GM21528 (cell line): Measurements from ENCODE around the gene DLD.
"Not testable (repeated sequence)": the region's sequence is repeated elsewhere in the genome, so short reads cannot be mapped to it uniquely, and the experiment has no call there.

Source experiments
- ATAC-seq: cut with Tn5 transposase; IDR thresholded peaks from one replicate; pipeline ENCODE4 v1.9.1; 2021; ENCODE audit warnings: mild to moderate bottlenecking, moderate library complexity; ENCODE audit not compliant: unreplicated experiment, low FRiP score

The DLD gene

DNA sequence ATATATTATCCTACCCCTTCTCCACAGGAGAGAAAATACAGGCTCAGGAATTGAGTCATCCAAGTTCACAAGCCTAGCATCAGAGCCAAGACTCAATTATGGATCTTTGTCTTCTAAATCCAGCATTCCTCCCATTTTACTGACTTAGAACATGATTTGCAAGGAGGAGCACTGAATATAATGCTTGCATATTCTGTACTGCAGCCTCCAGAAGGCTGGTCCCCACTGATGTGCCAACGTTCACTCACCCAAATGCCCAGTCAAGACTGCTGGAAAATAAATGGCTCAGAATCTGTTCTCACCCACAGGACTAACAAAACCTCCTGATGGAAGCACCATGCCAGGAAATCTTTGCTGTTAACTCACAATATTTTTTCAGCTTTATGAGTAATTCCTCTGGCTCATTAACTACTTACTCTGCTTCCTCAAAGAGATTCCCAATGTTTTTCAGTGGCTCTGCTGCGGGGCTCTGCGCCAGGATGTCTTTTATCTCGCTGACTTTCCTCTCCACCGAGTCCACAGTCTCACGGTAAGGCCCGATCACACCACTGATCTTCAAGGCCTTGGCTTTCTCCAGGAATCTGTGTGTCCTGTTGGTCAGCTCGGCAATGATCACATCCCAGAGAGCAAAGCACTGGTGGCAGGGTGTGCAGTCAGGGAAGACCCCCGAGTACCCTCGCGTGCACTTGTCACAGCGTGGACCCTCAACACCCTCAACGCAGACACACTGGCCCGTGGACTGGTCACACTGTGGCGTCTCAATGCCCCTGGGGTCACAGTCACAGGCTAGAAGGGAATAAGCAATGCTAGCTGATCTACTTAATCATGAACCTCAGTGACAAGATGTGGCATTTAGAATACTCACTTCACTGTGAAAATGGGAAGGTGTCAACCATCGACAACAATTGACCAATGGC lies 48.8 kb downstream of the DLD start:
- no peak for ATAC-seq

DNA sequence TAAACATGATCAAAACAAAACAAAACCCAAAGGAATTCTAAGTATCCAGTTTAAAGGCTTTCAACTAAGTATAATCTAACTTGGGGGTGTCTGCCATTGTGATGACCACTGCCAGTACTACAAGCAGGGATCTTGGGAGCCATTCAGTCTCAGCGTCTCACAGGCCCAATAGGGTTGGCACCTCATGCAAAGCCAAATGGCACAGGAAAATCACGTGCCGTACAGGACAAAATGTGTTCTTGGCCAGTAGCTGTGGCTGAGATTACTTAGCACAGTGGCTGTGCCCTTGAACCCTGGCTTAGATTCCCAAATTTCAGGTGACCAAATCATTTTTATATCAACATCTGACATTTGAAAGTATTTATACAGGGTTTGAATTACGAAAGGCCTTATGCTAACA lies 50.0 kb downstream of the DLD start:
- ATAC-seq: no peak

DNA sequence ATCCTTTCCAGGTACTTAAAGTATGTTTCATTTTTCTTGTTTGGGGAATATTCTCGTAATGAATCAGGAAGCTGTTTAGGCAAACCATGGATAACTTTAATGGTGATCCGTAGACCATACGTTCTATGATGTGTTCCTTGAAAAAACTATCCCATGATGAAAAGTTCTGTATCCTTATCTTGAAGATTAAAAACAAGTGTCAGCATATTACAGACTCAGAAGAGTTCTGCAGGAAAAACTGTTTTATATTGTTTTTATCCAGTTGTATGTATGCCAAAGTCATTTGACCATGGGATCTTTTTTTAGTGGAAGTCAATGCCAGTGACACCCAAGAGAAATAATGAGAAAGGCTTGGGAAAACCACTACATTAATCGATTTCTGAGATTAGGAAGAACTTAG lies 52.0 kb downstream of the DLD start:
- ATAC-seq: no peak

DNA sequence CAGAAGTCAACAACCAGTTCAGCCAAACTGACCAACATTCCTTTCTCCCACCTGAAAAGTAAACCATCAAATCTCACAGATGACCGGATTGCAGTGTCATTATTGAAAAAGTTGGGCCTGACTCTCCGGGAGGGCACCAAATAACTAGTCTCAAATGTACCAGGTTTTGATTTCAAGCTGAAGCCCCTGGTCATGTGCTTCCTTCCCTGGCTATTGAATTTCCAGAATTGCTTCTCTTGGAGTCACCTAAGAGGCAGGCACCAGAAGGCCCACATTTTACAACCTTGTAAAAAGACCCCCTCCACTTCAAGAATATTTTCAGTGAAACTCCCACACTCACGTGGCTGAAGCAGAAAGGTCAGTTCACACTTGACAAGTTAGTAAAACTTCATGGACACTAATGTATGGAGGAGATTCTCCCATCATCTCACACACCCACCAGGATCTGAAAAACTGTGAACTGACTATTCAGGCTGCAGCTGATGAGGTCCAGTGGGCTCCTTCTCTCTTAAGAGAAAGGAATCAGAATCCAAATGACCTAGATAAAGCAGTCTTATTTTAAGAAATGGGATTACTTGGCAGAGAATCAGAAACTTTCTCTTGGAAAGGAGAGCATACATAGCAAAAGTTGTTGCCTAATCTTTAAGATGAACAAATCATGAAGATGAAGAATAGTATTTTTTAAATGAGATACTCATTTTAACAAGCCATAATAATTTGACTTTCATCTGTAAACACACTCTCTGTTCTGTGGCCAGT lies 53.6 kb downstream of the DLD start:
- ATAC-seq: no peak

DNA sequence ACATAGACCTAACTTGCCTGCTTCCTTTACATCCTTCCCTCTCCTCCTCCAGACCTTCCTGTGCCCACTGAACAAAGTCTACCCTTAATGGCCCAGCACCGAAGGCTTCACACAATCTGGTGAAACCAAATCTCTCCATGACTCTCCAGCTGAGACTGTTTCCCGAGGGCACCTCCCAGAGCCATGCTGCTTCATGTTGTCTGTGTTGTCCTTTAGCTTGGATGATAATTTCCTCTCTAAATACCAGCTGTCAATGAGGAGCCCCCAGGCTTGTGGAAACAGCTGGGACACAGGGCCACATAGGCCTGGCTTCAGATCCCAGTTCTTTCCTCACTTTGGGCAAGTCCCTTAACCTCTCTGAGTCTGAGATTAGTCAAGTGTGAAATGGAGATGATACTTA lies 54.3 kb downstream of the DLD start:
- ATAC-seq: no peak

DNA sequence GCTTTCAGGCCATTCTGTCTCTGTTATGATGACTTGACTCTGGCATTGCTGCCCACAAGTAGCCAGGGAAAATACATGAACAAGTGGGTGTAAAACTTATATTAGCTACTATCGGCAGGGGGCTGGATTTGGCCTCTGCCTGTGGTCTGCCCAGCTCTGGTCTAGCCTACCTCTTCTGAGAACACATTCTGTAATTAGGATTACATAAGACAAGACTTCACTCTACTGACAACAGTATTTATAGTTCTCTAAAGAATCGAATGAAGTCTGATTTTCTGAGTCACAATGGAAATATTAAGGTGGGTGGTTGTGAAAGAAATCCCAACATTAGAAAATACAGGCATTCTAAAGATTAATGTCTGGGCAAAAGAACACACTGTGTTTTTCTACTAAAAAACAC lies 55.5 kb downstream of the DLD start:
- ATAC-seq: no peak

DNA sequence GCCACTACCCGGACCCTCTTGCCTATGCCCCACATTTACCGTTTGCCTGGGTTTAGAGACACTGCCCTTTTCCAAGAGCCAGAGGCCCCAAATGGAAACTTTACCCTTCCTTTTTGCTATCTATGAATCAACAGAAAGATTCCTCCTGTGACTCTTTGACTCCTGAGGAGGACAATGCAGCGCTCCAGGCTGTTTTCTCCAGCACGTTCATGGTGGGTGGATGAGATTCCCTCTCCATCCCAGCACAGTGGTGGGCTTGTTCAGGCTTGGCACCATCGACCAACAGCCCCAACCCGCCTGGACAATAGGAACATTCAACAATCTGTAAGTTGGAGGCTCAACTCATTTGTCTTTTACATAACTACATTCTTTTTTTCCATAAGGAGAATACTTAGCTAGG lies 55.9 kb downstream of the DLD start:
- no peak for ATAC-seq

DNA sequence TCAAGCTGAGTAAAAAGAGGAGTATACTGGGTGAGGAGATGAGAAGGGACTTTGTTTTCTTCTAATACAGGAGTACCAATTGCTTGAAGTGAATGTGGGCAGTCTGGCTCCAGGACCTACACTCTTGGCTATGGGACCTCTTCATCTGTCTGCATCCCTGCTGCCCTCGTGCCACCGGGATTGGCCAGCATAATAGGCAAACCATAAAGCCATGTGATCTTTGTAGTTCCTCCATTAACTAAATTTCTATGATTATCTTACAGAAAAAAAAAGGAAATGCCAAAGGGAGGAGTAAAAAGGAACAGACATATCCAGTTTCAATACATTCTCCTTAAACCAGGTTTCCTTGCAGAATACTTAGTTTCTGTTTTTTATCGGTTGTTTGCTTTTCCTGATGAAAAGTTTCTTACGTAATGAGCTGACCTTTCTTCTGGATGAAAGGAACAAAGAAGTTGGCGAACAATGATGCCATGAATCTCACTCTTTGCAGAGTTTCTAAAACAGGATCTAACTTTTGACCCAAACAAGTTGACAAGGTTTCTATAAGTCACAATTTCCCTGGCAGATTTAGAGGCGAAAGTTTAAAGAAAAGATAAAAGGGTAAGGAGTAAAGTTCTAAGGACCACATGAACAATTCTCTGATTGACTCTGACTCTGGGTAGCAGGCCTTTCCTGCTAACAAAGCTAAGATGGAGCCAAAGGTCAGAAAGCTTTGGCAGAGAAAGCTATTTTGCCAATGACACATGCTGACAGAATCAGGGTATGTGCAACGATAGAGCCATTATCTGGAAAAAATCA lies 57.9 kb downstream of the DLD start:
- no peak for ATAC-seq

DNA sequence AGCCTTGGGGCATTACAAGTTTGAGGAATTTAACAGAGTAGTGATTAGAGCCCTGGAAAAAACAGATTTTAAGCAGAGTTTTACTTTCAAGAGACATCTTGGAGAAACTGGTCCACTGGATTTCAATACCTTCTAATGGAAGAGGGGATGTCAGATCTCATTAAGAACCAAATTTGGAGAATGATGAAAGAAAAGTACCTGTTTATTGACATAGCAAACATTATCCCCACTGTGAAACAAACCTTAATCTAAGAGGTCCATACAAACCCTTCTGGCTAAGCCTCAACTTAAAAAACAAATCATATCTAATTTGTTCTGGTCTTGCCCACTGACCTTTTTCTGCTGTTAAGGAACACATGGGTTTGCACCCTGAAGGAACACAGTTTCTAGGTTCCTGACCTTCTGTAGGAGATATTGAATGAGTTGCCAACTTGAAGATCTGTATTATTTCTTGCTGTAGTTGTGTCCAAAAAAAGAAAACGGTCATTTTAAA lies 58.5 kb downstream of the DLD start:
- no peak for ATAC-seq

DNA sequence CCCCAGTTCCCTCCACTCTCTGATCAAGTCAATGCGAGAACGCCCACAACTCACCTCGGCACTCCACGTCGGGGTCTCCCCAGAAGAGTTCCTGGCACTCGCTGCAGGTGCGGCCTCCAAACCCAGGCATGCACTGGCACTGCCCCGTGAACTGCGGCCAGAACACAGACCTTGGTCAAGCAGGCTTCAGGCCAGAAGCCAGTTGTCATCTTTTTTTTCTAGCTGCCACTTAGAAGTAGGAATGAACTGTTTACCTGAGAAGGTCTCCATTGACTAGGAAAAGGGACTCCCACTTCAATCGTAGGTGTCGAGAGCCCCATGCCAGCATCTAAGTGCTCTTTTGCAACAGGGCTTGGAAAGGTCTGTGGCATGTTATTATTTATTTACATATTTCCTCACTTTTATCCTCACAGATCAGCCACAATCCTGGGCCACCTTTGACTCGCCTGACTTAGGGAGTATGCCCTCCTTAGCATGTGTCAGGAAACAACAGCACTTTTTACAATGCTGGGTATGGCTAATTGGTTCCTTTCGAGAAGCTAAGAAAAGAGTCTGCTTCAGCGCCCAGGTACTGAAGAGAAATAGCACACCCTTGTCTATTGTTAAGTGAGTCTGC lies 60.3 kb downstream of the DLD start:
- ATAC-seq: no peak

DNA sequence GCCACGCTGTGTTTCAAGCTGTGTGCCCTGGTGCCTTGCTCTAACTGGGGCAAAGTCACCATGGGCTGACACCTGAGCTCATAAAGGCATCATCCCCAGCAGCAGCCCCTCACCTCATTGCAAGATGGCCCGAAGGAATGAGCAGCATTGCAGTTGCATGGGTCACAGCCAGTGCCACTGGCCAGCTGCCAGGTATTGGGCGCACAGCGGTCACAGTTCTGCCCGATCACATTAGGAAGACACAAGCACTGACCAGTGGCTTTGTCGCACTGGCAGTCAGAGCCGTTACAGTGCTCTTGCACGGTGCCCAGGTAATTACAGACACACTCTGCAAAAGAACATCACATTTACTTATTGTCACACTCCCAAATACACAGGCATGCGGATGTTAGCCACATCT lies 60.9 kb downstream of the DLD start:
- ATAC-seq: no peak

DNA sequence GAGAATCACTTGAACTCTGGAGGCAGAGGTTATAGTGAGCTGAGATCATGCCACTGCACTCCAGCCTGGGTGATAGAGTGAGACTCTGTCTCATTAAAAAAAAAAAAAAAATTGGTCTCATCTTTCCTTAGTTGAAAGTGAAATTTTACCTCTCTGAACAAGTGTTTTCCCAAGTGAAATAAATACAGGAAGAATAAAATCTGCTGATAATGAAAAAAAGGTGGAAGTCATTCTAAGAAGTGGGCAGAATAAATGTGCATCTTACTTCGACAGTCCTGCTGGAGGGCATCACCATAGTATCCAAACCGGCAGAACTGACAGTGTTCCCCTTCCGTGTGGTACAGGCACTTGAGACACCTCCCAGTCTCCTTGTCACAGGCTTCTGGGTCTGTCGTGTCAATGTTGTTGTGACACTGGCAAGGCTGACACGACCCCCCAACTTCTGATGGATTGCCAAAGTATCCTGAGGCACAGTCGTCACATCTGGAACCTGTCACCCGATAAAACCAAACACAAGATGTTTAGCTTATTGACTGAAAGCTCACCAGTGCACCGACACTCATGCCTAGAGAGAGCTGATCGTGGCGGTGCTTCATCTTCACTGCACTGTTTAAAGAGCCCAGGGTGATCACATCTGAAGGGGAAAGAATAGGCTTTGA lies 62.4 kb downstream of the DLD start:
- ATAC-seq: no peak

DNA sequence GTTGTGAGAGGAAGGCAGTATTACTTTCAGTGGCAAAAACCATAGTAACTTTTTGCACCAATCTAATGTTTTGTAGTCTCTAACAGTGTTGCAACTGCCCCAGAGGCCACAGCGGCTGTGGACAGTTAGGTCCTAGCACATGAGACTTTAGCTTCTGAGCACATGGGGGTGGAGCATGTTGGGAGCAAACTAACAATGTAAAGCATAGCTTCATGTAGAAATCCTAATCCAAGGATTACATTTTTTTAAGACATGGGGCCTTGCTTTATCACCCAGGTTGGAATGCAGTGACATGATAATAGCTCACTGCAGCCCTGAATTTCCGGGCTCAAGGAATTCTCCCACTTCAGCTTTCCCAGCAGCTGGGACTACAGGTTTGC lies 62.9 kb downstream of the DLD start:
- ATAC-seq: no peak

DNA sequence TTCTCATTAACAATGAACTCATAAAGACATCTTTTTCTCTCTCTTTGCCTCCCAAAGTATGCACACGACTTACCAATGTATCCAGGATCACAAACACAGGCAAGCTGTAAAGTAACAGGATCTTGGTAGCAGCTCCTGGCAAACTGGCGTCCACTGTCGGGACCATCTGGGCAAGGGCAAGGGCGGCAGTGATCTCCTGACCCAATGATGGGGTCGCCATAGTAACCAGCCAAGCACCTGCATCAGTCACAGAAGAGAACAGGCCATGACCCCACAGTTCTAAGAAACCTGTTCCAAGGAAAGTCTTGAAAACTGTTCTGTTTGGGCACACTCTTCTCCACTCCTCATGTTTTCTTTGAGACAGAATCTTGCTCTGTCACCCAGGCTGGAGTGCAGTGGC lies 64.4 kb downstream of the DLD start:
- ATAC-seq: no peak

DNA sequence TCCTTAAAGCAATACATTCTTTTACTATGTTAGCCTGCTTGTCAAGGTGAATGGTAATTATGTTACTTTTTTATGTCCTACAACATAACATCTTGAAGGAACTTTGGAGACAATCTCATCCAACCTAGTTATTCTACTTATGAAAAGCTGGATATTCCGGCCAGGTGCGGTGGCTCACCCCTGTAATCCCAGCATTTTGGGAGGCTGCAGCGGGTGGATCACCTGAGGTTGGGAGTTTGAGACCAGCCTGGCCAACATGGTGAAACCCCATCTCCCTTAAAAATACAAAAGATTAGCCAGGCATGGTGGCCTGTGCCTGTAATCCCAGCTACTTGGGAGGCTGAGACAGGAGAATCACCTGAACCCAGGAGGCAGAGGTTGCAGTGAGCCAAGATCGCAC lies 66.0 kb downstream of the DLD start:
- ATAC-seq: not testable (repeated sequence)

DNA sequence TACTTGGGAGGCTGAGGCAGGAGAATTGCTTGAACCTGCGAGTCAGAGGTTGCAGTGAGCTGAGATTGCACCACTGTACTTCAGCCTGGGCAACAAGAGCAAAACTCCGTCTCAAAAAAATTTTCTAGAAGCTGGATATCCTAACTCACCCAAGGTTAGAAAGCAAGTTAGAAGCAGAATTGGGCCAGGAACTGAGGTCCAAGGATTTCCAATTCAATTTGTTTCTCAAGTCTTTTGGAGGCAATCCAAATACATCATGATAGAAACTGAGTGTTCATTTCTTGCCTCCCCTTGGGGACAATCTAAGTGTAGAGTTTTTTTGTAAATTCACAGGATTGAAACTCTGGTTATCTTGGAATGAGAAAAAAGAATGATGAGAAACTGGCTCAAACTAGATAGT lies 66.5 kb downstream of the DLD start:
- no peak for ATAC-seq

DNA sequence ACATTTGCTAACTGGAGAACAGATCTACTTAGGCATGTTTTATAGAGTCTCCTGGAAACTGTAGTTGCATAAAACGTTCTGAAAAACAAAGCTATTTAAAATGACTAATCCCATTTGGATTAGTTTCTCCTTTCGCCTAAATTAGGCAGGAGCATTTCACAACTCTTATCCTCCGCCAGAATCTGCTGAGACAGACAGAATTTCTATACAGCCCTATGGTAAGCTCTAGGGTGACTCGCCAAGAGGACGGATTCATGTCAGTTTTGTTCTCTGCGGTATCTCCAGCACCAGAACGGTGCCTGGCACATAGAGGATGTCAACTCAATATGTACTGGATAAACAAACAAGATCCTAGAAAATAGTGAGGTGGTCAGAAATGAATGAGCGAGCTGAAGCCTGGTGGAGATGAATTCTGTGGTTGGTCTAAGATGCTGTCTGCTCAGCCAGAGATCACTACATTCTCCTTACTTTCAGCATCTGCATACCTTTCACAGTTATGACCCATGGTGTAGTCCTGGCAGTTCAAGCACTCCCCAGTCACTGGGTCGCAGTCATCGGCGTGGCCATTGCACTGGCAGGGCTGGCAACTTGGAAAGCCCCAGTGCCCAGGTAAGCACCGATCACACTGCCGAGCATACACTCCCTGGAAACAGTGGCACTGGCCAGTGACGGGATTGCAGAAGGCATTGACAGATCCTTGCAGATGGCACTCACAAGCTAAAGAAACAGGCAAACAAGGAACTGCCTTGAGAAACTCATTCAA lies 68.0 kb downstream of the DLD start:
- no peak for ATAC-seq

DNA sequence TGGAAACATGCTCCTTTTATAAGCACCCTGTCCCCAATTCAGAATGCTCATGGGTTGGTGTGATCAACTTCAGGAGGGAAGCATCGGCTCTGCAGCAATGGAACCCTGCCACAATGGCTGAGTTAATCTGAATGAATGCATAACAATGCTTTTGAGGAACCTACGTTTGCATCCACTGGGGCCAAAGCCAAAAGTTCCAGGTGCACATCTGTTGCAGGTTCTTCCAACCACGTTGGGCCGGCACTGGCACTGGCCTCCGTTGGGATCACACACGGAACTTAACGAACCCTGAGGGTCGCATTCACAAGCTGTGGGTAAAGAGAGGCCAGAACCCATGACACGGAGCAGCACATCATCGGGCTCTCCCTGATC lies 68.5 kb downstream of the DLD start:
- ATAC-seq: no peak

DNA sequence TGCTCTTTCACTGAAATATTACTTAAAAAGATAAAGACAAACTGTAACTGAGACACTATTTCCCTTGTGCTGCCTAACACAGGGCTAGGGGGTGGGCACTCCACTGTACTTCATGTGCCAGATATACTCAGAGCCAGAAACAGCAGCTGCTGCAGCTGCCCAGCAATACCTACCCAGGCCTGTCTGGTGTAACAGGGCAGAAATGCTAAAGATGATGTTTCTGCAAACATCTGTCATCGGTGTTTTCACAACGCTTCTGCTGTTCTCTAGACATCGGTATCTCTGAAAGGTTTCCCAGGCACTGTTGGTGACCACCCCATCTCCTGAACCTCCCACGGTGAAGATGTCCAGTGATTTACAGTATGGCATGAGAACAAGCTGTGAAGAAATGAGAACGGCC lies 69.3 kb downstream of the DLD start:
- no peak for ATAC-seq
